A673 (cell line): ENCODE measurements around the gene PLA2G4B.

ENCODE experiments used
- CTCF ChIP-seq: fragments of 300-800, 200-600 bp; sonication (generic); conservative IDR thresholded peaks from 2 replicates; pipeline ENCODE4 v1.5.1; 2017; ENCODE audit warnings: low read depth, mild to moderate bottlenecking, antibody characterized with exemption, low read length, moderate library complexity, mixed read lengths
- EZH2 ChIP-seq: fragments of 200-600 bp; sonication (generic); IDR thresholded peaks from 2 replicates; pipeline ENCODE4 v1.6.1; 2017; ENCODE audit warnings: borderline replicate concordance, low read depth, mild to moderate bottlenecking, mixed read lengths, antibody characterized with exemption, low read length; ENCODE audit not compliant: poor library complexity, severe bottlenecking

GRCh38 chr15:41865490-41866055 is 26.9 kb downstream of the PLA2G4B start:
- TF ChIP-seq CTCF (no peak), EZH2 (no peak)
